Endometrial microvascular endothelial cells (primary cell): ENCODE results near the gene UBTD1. TPM values are rescaled to one million over a fixed set of nuclear protein-coding genes. Genes with fewer than 3 reads are reported as not detected.
"Not testable (repeated sequence)": the region's sequence is repeated elsewhere in the genome, so short reads cannot be mapped to it uniquely, and the experiment has no call there.

Experiments used
- in situ Hi-C: cut with HindIII; loops from 2 replicates; pipeline ENCODE4 v1.10.0; 2017; ENCODE audit warnings: low sequenced_read_pairs, low pct_unique_long_range_greater_than_20kb; ENCODE audit errors: inconsistent ontology term
- total RNA-seq: library from RNA; depleted of rRNA; stranded (reverse); fragments of >200 nt; gene quantifications from one replicate; pipeline ENCODE4 v1.2.3, GENCODE V29; 2015; ENCODE audit errors: inconsistent ontology term

Gene UBTD1
- total RNA-seq, 1 donor from 2014 or later, result 34.5 TPM

DNA sequence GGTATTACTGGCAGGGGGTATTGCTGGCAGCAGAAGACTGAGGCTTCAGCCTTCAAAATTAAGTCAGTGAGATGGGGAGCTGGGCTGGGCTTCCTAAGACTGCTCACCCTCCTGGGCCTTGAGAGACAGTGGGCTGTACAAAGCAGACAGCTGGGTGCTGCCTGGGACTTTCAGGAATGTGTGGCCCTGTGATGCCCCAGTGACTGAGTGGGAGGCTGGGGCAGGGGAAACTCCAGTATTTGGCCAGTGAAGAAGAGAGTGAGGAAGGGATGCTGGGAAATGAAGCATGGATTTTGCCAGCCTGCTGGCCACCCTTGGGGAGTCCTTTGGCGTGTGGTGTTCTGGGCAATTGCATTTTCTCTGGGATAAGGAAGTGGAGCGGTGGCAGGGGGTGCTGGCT, 74.3 kb downstream of the UBTD1 start:
- in situ Hi-C loops, result no loop called here

DNA sequence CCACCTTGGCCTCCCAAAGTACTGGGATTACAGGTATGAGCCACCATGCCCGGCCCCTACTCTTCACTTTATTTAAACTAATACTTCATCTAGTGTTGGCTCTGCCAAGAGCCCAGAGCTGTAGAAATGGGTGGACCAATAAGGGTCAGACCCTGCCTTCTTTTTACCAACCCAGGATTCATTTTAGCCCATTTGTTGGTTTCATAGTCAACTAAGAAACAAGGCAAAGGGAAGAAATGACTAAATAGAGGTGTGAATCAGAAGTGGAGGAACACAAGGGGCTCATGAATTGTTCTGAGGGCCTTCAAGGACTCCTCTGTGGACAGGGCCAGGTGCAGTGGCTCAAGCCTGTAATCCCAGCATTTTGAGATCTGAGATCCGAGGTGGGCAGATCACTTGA, 74.9 kb downstream of the UBTD1 start:
- in situ Hi-C loops, result no loop called here

DNA sequence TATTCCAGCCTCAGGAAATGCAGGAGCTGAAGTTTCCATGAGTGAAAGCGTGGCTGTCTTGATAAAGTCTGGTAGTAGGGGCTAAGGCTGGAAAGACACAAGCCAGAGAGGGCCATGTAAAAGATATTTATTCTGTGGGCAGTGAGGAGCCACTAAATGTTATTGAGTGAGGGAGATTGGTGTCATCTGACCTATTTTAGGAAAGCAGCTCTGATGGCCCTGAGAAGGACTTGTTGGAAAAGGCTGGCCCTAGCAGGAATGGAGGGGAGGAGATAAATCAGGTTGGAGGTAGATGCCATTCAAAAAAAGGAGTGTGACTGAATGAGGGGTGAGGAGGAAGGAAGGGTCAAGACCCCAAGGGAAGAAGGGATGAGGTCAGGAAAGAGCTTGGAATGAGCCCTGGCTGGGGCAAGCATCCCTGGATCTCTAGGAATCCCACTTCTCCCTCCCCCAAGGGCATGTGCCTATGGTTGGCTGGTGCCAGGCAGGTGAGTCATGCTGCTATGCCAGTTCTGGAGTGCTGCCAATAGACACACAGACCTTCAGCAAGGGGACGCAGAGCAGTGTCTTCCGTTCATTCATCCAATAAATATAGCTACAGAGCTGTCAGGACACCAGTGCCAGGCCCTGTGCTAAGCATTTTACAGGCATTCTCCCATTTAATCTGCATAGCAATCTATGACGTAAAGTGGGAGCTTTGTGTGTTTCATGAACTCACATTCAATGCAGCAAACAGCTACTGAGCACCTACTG, 75.8 kb downstream of the UBTD1 start:
- in situ Hi-C loops, result no loop called here

- in situ Hi-C loops, result no loop called here
Measured at GRCh38 chr10:97575127-97575668, 76.5 kb downstream of the UBTD1 start.

DNA sequence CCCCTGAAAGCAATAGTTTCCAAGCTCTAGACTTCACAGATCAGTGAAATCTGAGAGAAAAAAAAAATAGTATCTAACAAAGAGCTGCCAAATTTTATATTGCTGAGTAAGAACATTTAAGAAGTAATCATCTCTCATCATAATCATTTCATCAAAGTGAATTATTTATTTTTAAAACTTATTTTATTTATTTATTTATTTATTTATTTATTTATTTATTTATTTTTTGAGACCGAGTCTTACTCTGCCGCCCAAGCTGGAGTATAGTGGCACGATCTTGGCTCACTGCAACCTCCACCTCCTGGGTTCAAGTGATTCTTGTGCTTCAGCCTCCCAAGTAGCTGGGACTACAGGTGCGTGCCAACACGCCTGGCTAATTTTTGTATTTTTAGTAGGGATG, 77.8 kb downstream of the UBTD1 start:
- in situ Hi-C loops, result not testable (repeated sequence)

DNA sequence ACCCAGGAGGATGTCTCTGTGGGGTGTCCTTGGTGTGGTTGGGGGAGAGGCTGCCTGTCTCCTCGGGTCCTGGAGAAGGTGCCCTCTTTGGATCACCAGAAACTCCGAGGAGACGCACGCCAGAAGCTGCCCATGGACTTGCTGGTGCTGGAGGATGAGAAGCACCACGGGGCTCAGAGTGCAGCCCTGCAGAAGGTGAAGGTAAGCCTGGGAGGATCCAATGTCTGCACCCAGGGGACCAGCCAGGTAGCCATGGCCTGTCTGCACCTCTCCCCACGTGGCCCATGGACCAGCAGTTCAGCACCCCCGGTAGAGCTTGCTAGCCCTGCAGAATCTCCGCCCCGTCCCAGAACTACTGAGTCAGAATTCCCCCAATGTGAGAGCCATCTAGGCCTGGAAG, 79.0 kb downstream of the UBTD1 start:
- in situ Hi-C loops, result no loop called here

DNA sequence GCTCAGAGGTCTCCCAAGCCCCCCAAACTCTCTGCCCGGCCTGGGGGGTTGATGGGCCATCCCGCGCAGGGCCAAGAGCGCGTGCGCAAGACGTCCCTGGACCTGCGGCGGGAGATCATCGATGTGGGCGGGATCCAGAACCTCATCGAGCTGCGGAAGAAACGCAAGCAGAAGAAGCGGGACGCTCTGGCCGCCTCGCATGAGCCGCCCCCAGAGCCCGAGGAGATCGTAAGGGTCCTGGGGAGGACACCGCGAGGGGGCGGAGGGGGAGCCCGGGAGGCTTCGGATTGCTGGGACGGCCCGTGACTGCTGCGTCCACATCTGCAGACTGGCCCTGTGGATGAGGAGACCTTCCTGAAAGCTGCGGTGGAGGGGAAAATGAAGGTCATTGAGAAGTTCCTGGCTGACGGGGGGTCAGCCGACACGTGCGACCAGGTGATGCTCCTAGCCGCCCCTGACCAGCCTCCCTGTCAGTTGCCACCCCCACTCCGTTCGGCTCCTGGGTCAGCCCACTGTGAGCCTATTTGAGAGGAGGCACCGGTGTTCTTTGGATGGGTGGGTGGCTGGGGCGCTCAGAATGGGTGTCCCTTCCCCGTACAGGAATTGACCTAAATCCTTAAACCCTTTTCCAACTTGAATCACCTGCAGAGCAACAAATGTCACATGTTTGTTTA, 79.6 kb downstream of the UBTD1 start:
- in situ Hi-C loops, result no loop called here

DNA sequence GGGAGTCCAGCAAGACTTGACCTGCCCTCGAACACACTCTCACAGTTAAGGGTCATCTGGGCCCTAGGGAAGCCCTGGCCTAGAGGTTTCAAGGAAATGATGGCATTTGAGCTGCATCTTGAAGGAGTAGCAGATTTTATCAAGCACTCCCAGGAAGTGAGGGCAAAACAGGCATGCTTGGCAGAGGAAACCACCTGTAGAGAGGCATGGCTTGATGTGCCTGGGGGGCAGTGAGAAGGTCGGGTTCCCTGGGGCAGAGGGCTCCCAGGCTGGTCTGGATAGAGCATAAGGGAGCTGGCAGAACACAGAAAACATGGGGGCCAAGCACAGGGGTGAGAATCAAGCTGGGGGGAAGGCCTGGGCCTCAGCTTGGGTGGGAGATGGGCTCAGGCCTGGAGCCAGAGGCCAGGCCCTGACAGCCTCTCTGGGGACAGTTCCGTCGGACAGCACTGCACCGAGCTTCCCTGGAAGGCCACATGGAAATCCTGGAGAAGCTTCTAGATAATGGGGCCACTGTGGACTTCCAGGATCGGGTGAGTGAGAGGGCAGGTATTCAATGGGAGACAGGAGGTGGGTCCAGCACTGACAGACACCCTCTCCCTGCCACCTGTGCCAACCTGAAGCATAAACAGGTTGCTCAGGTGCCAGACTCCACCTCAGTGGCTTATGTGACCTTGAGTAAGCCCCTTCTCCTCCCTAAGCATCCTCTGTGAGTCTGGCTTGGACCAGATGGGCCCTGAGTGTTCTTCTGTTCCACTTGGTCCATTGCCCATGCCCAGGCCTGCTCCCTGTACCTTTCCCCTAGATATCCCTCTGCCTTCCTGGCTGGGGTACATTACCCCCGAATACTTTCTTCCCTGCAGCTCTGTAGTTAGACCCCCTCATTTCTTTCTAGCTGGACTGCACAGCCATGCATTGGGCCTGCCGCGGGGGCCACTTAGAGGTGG, 82.0 kb downstream of the UBTD1 start:
- in situ Hi-C loops, result no loop called here

DNA sequence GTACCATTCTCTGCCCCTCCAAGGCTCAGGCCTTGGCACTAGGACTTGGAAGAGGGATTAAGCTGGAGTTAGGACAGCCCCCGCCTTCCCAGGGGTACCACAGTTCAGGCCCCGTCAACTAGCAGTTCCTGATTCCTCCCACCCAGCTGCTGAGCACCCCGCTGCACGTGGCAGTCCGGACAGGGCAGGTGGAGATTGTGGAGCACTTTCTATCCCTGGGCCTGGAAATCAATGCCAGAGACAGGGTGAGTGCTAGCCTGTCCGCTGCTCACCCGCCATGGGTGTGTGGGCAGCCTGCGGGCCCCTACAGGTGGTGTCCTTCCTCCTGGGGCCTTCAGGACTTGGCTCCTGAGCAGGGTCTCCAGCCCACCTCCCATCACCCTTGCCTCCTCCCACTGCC, 83.4 kb downstream of the UBTD1 start:
- in situ Hi-C loops, result no loop called here

DNA sequence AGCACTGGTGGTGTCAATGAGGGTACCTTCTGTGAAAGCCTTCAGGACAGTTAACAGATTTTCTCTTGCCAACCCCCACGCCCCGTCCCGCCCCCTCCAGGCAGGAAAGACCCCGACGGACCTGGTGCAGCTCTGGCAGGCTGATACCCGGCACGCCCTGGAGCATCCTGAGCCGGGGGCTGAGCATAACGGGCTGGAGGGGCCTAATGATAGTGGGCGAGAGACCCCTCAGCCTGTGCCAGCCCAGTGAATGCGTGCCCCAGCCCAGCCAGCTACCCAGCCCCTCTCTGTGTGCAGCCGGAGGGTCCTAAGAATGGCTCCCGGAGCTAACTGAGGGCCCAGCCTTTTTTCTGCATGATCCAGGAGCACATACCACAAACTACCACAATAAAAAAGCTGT, 84.8 kb downstream of the UBTD1 start:
- in situ Hi-C loops, result no loop called here

- in situ Hi-C loops, result no loop called here
Measured at GRCh38 chr10:97584060-97584797, 85.5 kb downstream of the UBTD1 start, which contains the start of gene HOGA1. TSS of gene HOGA1 (plus strand) at chr10:97584389. CDS start at chr10:97584704, 315 bp downstream.

DNA sequence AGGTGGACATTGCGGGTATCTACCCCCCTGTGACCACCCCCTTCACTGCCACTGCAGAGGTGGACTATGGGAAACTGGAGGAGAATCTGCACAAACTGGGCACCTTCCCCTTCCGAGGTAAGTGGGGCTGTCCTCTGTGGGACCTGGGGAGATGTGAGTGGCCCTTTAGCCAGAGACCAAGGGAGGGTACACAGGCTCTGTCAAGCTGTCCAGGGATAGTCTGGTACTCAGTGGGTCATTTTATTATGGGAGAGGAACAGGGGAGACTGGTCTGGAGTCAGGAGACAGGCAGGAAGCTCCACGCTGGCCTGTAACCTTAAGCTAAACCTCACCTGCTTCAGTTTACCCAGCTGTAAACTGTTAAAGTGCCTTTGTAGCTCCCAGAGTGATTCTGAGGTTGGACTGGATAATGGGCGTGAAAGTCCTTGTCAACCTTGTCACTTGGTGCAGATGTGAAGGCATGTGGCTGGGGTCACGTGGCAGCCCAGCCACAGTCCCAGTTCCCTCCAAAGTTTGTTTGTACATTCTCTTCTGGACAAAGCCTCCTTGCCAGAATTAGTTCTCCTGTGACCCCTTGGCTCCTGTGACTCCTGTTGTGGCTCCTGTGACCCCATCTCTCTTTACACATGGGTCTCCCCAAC, 86.2 kb downstream of the UBTD1 start:
- in situ Hi-C loops, result no loop called here

DNA sequence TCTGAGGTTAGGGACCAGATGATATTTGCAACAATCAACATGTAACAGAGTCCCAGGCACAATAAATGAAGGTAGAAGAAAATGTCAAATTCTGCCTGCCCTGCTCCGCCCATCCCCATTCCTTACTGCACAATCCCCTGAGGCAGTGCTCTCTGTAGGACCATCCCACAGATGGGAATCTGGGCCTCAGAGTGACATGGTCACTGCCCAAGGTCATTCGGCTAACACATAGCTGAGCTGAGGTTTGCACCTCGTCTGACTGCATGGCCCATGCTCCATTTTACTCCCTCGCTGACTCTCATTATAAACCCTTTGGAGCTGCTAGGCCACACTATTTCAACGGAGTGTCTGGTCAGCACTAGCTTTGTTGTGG, 86.7 kb downstream of the UBTD1 start:
- in situ Hi-C loops, result no loop called here

DNA sequence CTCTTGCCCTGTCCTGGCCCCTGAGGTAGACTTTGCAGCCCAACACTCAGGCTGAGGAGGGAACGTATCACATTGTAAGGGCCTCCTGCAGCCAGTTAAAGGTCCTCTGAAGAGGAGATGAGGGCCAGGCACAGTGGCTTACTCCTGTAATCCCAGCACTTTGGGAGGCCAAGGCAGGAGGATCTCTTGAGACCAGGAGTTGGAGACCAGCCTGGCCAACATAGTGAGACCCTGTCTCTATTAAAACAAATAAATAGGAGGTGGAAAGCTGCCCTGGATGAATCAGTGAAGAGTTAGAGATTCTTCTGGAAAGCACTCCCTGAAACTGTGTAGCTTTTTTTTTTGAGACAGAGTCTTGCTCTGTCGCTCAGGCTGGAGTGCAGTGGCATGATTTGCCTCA, 88.5 kb downstream of the UBTD1 start:
- in situ Hi-C loops, result no loop called here

GRCh38 chr10:97589479-97589878, 90.8 kb downstream of the UBTD1 start, which contains the start of gene C10orf62:
TSS of gene C10orf62 (plus strand) at chr10:97589721. CDS start at chr10:97589898, 177 bp downstream.
- in situ Hi-C loops, result no loop called here

- in situ Hi-C loops, result no loop called here
Measured at GRCh38 chr10:97590082-97590747, 91.5 kb downstream of the UBTD1 start.

DNA sequence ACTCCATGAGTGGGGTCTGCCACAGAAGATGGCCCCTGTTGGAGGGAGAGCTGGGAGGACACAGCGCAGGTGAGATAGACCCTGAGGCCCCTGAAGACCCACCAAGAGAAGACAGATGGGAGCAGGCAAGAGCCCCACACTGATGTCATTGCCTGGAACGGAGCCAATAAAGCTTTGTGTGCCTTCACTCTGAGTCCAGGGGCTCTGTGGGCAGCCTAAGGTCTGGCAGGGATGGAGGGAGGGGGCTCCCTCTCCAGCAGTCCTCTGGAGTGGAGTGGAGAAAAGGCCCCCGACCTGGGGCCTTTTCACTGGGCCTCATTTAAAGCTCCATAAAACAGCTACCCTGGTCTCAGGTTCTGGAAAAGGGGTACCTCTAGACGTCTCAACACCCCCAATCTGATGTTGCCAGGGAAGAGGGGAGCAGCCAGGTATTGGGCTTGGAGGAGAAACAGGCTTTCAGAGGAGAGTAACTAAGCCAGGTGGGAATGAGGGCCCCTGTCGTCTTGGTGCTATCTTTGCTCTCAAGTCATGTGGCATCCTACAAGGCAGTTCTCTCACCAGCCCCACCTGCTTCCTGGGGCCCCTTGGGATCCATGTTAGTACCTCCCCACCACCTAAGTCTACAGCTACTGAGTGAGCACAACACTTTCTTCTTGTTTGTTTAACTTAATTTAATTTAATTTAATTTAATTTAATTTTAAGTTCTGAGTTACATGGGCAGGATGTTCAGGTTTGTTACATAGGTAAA, 92.2 kb downstream of the UBTD1 start:
- in situ Hi-C loops, result no loop called here
